ENCODE measurements around the gene MCTP2.

The MCTP2 gene

GRCh38 chr15:94230883-94231722, at the start of gene MCTP2:
MCTP2 (plus strand) TSS chr15:94231561; CDS start chr15:94298266, 66,705 bp downstream.
- DNase-seq (ENCODE audit: low spot score) = peak; percentile 26

- DNase-seq (ENCODE audit: low spot score) = no peak
These were observed 48.5 kb upstream of the MCTP2 start for GRCh38 chr15:94182883-94183282.

GRCh38 chr15:94185547-94186236, 45.7 kb upstream of the MCTP2 start:
- no peak for DNase-seq (ENCODE audit: low spot score)

- DNase-seq (ENCODE audit: low spot score) = no peak
These were observed 44.5 kb upstream of the MCTP2 start for GRCh38 chr15:94186770-94187331.

GRCh38 chr15:94193906-94194305, 37.5 kb upstream of the MCTP2 start:
- no peak for DNase-seq (ENCODE audit: low spot score)

- peak; percentile 29 for DNase-seq (ENCODE audit: low spot score)
These were observed 34.8 kb upstream of the MCTP2 start for GRCh38 chr15:94196531-94196930.

- DNase-seq (ENCODE audit: low spot score) = no peak
These were observed 32.7 kb upstream of the MCTP2 start for GRCh38 chr15:94198633-94199032.

GRCh38 chr15:94199725-94200124, 31.6 kb upstream of the MCTP2 start:
- no peak for DNase-seq (ENCODE audit: low spot score)

GRCh38 chr15:94203306-94203705, 28.1 kb upstream of the MCTP2 start:
- no peak for DNase-seq (ENCODE audit: low spot score)

GRCh38 chr15:94205366-94205765, 26.0 kb upstream of the MCTP2 start:
- DNase-seq (ENCODE audit: low spot score) = no peak

GRCh38 chr15:94206463-94207167, 24.7 kb upstream of the MCTP2 start:
- DNase-seq (ENCODE audit: low spot score) = peak; percentile 45

- DNase-seq (ENCODE audit: low spot score) = no peak
These were observed 19.1 kb upstream of the MCTP2 start for GRCh38 chr15:94212291-94212690.

- no peak for DNase-seq (ENCODE audit: low spot score)
These were observed 5.7 kb upstream of the MCTP2 start for GRCh38 chr15:94225616-94226015.

GRCh38 chr15:94228611-94229010, 2.8 kb upstream of the MCTP2 start:
- DNase-seq (ENCODE audit: low spot score) = no peak

- DNase-seq (ENCODE audit: low spot score) = no peak
These were observed 1.6 kb upstream of the MCTP2 start for GRCh38 chr15:94229591-94230369.

- no peak for DNase-seq (ENCODE audit: low spot score)
These were observed 904 bp upstream of the MCTP2 start for GRCh38 chr15:94230431-94230882.

GRCh38 chr15:94231723-94232468, 535 bp downstream of the MCTP2 start:
- no peak for DNase-seq (ENCODE audit: low spot score)

- no peak for DNase-seq (ENCODE audit: low spot score)
These were observed 2.1 kb downstream of the MCTP2 start for GRCh38 chr15:94233441-94233840.

- no peak for DNase-seq (ENCODE audit: low spot score)
These were observed 2.9 kb downstream of the MCTP2 start for GRCh38 chr15:94234300-94234699.

- no peak for DNase-seq (ENCODE audit: low spot score)
These were observed 3.7 kb downstream of the MCTP2 start for GRCh38 chr15:94235041-94235440.

GRCh38 chr15:94235646-94236045, 4.3 kb downstream of the MCTP2 start:
- no peak for DNase-seq (ENCODE audit: low spot score)
